Suprapubic skin (tissue), 4 donors: Measurements from ENCODE around the gene CEMIP2.

ENCODE experiments used
- EP300 ChIP-seq: sonication (generic); formaldehyde crosslinking; IDR thresholded peaks from one replicate; pipeline ENCODE4 v1.6.1; 2017; ENCODE audit warnings: antibody characterized with exemption
- POLR2A ChIP-seq, 2 donors: fragments of 450-650 bp; IDR thresholded peaks; one replicate each; pipeline ENCODE4 v1.6.1; 2017; ENCODE audit warnings: antibody characterized with exemption in 2 of 2, mild to moderate bottlenecking in 2 of 2, moderate library complexity in 2 of 2
- POLR2AphosphoS5 ChIP-seq, 3 donors: sonication (generic); formaldehyde crosslinking; IDR thresholded peaks; one replicate each; pipeline ENCODE4 v1.6.1; 2017; ENCODE audit warnings: antibody characterized with exemption in 3 of 3
- TF ChIP-seq, protein P1 (sequence below), 2 donors: fragments of 200-600 bp in 1 of 2; fragments of 450-650 bp in 1 of 2; sonication (generic) in 1 of 2; IDR thresholded peaks; one replicate each; pipeline ENCODE4 v1.5.1; 2016 to 2019; ENCODE audit warnings: antibody characterized with exemption in 2 of 2, mild to moderate bottlenecking in 1 of 2, moderate library complexity in 1 of 2

DNA sequence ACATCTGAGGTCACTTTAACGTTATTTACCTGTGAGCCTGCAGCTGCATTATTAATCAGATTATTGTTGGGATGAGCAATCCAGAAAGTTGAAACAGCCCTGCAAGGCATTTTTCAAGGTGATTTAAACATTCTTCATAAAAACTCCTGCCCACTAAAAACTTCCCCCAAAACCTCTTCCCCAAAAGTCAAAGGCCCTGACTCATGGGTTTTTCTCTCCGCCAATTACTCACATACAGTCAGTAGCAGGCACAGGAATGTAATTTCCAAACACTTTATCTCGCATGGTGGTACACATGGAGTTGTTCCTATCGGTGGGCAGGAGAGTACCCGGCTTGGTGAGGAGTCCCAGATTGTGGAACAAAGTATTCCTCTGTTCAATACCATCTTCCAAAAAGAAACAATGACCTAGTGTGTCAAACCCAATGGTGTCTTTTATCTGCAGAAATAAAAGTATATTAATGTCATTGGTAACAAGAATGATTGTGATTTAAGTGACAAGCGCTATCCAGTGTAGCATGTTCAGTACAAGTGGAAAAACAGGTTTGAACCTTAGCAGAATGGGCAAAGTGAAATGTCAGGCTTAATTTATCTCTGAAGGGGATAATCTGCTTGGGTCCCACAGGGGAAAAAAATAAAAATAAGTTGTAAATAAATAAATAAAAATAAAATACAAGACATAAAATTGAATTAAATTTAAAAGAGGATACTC lies 38.3 kb downstream of the CEMIP2 start:
- TF ChIP-seq POLR2AphosphoS5 (IDR thresholded peaks at IDR 0.05), result no peak
- TF ChIP-seq, protein P1, sequence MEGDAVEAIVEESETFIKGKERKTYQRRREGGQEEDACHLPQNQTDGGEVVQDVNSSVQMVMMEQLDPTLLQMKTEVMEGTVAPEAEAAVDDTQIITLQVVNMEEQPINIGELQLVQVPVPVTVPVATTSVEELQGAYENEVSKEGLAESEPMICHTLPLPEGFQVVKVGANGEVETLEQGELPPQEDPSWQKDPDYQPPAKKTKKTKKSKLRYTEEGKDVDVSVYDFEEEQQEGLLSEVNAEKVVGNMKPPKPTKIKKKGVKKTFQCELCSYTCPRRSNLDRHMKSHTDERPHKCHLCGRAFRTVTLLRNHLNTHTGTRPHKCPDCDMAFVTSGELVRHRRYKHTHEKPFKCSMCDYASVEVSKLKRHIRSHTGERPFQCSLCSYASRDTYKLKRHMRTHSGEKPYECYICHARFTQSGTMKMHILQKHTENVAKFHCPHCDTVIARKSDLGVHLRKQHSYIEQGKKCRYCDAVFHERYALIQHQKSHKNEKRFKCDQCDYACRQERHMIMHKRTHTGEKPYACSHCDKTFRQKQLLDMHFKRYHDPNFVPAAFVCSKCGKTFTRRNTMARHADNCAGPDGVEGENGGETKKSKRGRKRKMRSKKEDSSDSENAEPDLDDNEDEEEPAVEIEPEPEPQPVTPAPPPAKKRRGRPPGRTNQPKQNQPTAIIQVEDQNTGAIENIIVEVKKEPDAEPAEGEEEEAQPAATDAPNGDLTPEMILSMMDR (IDR thresholded peaks at IDR 0.05), result no peak
- no peak for TF ChIP-seq POLR2A (IDR thresholded peaks at IDR 0.05)
- no peak for TF ChIP-seq EP300
